SK-N-SH (cell line): ENCODE results near the gene TGFBI.

Experiments used
- ELF1 ChIP-seq: IDR thresholded peaks from 2 replicates; pipeline ENCODE4 v1.4.0; 2012
- TF ChIP-seq, protein P1 (sequence below): IDR thresholded peaks from 2 replicates; pipeline ENCODE4 v1.4.0; 2012; ENCODE audit warnings: low read depth

DNA sequence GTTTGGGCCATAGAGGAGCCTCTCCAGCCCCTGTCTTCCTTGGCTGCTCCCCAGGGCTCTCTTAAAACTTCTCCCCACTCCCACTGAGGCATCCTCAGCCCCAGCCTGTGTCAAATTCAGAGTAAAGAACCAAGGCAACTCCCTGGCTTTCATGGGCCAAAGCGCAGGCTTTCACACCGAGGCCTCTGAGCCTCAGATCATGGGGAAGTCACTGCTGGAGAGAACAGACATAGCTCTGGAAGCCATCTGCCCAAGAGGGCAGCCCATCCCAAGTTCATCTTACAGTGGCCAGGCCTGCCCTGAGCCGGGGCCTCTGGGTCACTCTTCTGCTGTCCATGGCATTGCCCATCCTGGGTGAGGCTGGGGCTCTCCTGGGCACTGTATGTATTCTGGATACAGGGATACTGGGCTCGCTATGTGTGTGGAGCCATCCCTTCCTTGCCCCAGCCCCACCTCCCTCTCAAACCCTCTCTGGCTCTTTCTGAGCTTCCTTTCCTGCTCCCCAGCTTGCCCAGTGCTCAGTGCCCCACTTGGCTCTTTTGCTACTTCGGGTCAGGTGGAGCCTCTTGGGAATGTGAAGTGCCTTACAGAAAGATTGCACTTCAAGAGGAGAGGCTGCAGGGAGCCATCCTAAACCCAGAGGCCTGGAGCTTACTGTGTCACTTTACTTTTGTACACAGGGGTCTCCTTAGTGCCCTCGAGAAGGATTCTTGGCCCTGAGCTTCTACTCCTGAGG lies 33.0 kb downstream of the TGFBI start:
- TF ChIP-seq, protein P1, sequence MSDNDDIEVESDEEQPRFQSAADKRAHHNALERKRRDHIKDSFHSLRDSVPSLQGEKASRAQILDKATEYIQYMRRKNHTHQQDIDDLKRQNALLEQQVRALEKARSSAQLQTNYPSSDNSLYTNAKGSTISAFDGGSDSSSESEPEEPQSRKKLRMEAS = no peak
- no peak for TF ChIP-seq ELF1
